Stimulated activated CD4-positive, alpha-beta T cell treated with anti-CD3 and anti-CD28 coated beads, Interleukin-4, amount 100 ng/mL, for 24 hours (primary cell): Measurements from ENCODE around the gene TAL2.

Source experiments
- DNase-seq: peaks from one replicate; pipeline ENCODE4 v3.0.0-alpha.2; 2020

The TAL2 gene

GRCh38 chr9:105662184-105663104 lies at the start of gene TAL2:
Gene TAL2 (plus strand): TSS chr9:105662457. CDS start chr9:105662497, 40 bp downstream.
- DNase-seq = no peak

GRCh38 chr9:105621001-105621400 lies 41.3 kb upstream of the TAL2 start:
- DNase-seq = no peak

- DNase-seq = no peak
Observed at GRCh38 chr9:105625088-105625487, 37.2 kb upstream of the TAL2 start.

- DNase-seq = no peak
Observed at GRCh38 chr9:105632807-105633206, 29.4 kb upstream of the TAL2 start.

- no peak for DNase-seq
Observed at GRCh38 chr9:105633411-105633810, 28.8 kb upstream of the TAL2 start.

GRCh38 chr9:105636331-105636730 lies 25.9 kb upstream of the TAL2 start:
- DNase-seq = no peak

- DNase-seq = no peak
Observed at GRCh38 chr9:105637787-105638395, 24.4 kb upstream of the TAL2 start.

GRCh38 chr9:105639936-105640335 lies 22.3 kb upstream of the TAL2 start:
- DNase-seq = no peak

GRCh38 chr9:105643795-105644194 lies 18.5 kb upstream of the TAL2 start:
- DNase-seq = no peak

GRCh38 chr9:105646879-105647594 lies 15.2 kb upstream of the TAL2 start:
- no peak for DNase-seq

GRCh38 chr9:105647595-105648349 lies 14.5 kb upstream of the TAL2 start:
- DNase-seq = no peak

- DNase-seq = no peak
Observed at GRCh38 chr9:105651806-105652205, 10.5 kb upstream of the TAL2 start.

- DNase-seq = no peak
Observed at GRCh38 chr9:105656131-105656921, 5.9 kb upstream of the TAL2 start.

GRCh38 chr9:105658351-105658750 lies 3.9 kb upstream of the TAL2 start:
- DNase-seq = no peak

- DNase-seq = no peak
Observed at GRCh38 chr9:105661011-105661410, 1.2 kb upstream of the TAL2 start.

- no peak for DNase-seq
Observed at GRCh38 chr9:105663914-105664313, 1.7 kb downstream of the TAL2 start.

GRCh38 chr9:105667867-105668266 lies 5.6 kb downstream of the TAL2 start:
- no peak for DNase-seq

- no peak for DNase-seq
Observed at GRCh38 chr9:105670315-105670714, 8.1 kb downstream of the TAL2 start.

GRCh38 chr9:105670775-105671174 lies 8.5 kb downstream of the TAL2 start:
- DNase-seq = no peak

- no peak for DNase-seq
Observed at GRCh38 chr9:105672711-105673234, 10.5 kb downstream of the TAL2 start.

GRCh38 chr9:105673850-105674387 lies 11.7 kb downstream of the TAL2 start:
- no peak for DNase-seq
